Gastrocnemius medialis (tissue), 4 donors: ENCODE results near the gene BSPH1. TPM values are rescaled to one million over a fixed set of nuclear protein-coding genes. Genes with fewer than 3 reads are reported as not detected.
"Not testable (repeated sequence)": the region's sequence is repeated elsewhere in the genome, so short reads cannot be mapped to it uniquely, and the experiment has no call there.

Experiments used
- ATAC-seq, 2 donors: fragments of 150-250 bp; one replicate each; pipeline ENCODE4 v1.9.1; 2016
- DNase-seq, 2 donors: peaks; one replicate each; pipeline ENCODE4 v3.0.0-alpha.2; 2019
- H3K27ac ChIP-seq, 4 donors: fragments of 200-600 bp; sonication (generic); 1 replicate in 1 of 4; 2 replicates in 3 of 4; pipeline ENCODE4 v1.5.1; 2016 to 2018; ENCODE audit warnings: mild to moderate bottlenecking in 2 of 4, moderate library complexity in 1 of 4
- H3K27me3 ChIP-seq, 3 donors: fragments of 200-600 bp; sonication (generic) in 2 of 3; 1 replicate in 1 of 3; 2 replicates in 2 of 3; pipeline versions ENCODE4 v1.5.1 to v1.6.0; 2016 to 2019; ENCODE audit warnings: mild to moderate bottlenecking in 1 of 3, moderate library complexity in 1 of 3
- H3K36me3 ChIP-seq, 2 donors: fragments of 200-600 bp; sonication (generic) in 1 of 2; one replicate each; pipeline ENCODE4 v1.5.1; 2017 to 2018
- H3K4me1 ChIP-seq, 2 donors: fragments of 200-600 bp; sonication (generic) in 1 of 2; one replicate each; pipeline ENCODE4 v1.5.1; 2016 to 2017; ENCODE audit warnings: mild to moderate bottlenecking in 2 of 2
- H3K4me3 ChIP-seq, 4 donors: fragments of 200-600 bp; sonication (generic) in 3 of 4; 1 replicate in 1 of 4; 2 replicates in 3 of 4; pipeline ENCODE4 v1.5.1; 2016 to 2019; ENCODE audit warnings: mild to moderate bottlenecking in 2 of 4
- H3K9me3 ChIP-seq, 3 donors: fragments of 200-600 bp; sonication (generic) in 2 of 3; 1 replicate in 1 of 3; 2 replicates in 2 of 3; pipeline ENCODE4 v1.5.1; 2016 to 2019
- POLR2A ChIP-seq, 2 donors: fragments of 450-650 bp; IDR thresholded peaks; one replicate each; pipeline ENCODE4 v1.6.1; 2017; ENCODE audit warnings: antibody characterized with exemption in 2 of 2, mild to moderate bottlenecking in 2 of 2, moderate library complexity in 2 of 2
- in situ Hi-C, 4 donors: fragments of 200-750 bp; cut with MboI; loops; one replicate each; pipeline versions ENCODE4 v1.15.0 to v1.8.0; 2017; ENCODE audit warnings: low sequenced_read_pairs in 4 of 4
- intact Hi-C: fragments of 100-400 bp; cut with DNase I; formaldehyde crosslinking; loops from one replicate; pipeline ENCODE4 v1.15.1; 2023; ENCODE audit warnings: low total_unique reads
- total RNA-seq, 4 donors: library from RNA; depleted of rRNA; stranded (reverse); fragments of >200 nt; gene quantifications; one replicate each; pipeline versions ENCODE4 v1.1.0 to v1.2.3, GENCODE V29; 2016
- TF ChIP-seq, protein P1 (sequence below), 5 experiments: fragments of 450-650 bp in 3 of 5; fragments of 200-600 bp in 2 of 5; sonication (generic) in 2 of 5; IDR thresholded peaks in 4 of 5; conservative IDR thresholded peaks in 1 of 5; 1 replicate in 4 of 5; 2 replicates in 1 of 5; pipeline ENCODE4 v1.5.1; 2016 to 2019; ENCODE audit warnings: antibody characterized with exemption in 5 of 5, mild to moderate bottlenecking in 3 of 5, moderate library complexity in 3 of 5

The BSPH1 gene
- total RNA-seq, 4 donors from 2014 or later = not detected

DNA sequence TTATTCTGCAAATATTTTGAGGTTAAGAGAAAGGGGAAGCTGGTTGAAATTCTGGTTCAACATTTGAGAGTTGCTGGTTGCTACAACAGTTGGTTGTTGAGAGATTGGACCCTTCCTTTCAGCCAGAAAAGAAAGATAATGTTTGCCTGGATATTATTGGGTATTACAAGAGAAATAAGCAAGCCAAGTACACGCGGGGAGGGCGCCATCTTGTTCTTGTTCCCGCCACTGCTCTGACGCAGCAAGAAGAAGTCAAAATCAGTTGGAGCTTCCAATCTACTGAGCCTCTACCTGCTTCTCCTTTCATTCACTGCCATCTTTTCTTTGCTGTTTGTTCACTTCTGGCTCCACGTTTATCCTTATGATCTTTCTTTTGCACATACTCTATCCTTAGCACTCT lies 18.4 kb downstream of the BSPH1 start:
- ATAC-seq (no peak), DNase-seq (no peak)
- no peaks in the 10 kb centered on the region for H3K4me1 ChIP-seq
- peaks cover 0 to 4% (median 2%) of the 10 kb centered on the region in 3 donors for H3K27me3 ChIP-seq
- no peak for TF ChIP-seq POLR2A (IDR thresholded peaks at IDR 0.05)
- TF ChIP-seq, protein P1, sequence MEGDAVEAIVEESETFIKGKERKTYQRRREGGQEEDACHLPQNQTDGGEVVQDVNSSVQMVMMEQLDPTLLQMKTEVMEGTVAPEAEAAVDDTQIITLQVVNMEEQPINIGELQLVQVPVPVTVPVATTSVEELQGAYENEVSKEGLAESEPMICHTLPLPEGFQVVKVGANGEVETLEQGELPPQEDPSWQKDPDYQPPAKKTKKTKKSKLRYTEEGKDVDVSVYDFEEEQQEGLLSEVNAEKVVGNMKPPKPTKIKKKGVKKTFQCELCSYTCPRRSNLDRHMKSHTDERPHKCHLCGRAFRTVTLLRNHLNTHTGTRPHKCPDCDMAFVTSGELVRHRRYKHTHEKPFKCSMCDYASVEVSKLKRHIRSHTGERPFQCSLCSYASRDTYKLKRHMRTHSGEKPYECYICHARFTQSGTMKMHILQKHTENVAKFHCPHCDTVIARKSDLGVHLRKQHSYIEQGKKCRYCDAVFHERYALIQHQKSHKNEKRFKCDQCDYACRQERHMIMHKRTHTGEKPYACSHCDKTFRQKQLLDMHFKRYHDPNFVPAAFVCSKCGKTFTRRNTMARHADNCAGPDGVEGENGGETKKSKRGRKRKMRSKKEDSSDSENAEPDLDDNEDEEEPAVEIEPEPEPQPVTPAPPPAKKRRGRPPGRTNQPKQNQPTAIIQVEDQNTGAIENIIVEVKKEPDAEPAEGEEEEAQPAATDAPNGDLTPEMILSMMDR (IDR thresholded peaks at IDR 0.05 in 4 of 5, conservative IDR thresholded peaks at IDR 0.05 in 1 of 5) = no peak
- in situ Hi-C loops (loop anchor here in 3 of 4 donors (25.0 kb wide), 3 partner anchors 139 to 289 kb away; partner anchors contain the start of genes CARD8 (in 2 of the 3), LIG1 (in 2 of the 3), ZNF114 (in 2 of the 3) and ZSWIM9 (in 2 of the 3)), intact Hi-C loops (no loop called here)
- no peak overlapping the region for H3K4me3 ChIP-seq
- no peaks in the 10 kb centered on the region for H3K36me3 ChIP-seq
- no peak overlapping the region for H3K27ac ChIP-seq
- H3K9me3 ChIP-seq = no peaks in the 10 kb centered on the region

DNA sequence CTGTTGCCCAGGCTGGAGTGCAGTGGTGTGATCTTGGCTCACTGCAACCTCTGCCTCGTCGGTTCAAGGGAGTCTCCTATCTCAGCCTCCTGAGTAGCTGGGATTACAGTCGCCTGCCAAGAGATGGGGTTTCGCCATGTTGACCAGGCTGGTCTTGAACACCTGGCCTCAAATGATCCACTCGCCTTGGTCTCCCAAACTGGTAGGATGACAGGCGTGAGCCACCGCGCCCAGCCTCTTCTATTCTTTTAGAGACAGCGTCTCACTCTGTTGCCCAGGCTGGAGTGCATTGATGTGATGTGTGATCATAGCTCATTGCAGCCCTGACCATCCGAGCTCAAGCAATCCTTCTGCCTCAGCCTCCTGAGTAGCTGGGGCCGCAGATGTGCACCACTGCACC lies 36.0 kb downstream of the BSPH1 start:
- DNase-seq, H3K36me3 ChIP-seq, intact Hi-C loops, H3K4me3 ChIP-seq, H3K27me3 ChIP-seq, ATAC-seq, H3K9me3 ChIP-seq, H3K27ac ChIP-seq, H3K4me1 ChIP-seq: not testable (repeated sequence)
- in situ Hi-C loops = loop anchor here in 3 of 4 donors (25.0 kb wide), 3 partner anchors 156 to 306 kb away; partner anchors contain the start of genes CARD8 (in 2 of the 3), LIG1 (in 2 of the 3), ZNF114 (in 2 of the 3) and ZSWIM9 (in 2 of the 3)

DNA sequence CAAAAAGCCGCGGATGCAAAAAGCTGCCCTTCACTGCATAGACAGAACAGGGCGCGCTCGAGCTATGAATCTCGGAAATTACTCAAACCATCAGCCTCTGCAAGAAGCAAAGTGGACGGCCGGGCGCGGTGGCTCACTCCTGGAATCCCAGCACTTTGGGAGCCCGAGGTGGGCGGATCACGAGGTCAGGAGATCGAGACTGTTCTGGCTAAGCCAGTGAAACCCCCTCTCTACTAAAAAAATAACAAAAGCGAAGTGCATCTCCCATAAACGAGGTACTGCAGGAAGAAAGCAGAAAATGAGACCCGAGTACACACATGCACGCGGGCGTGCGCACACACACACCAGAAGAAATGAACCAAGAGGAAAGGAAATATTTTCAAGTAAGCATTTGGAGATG lies 39.8 kb downstream of the BSPH1 start:
- ATAC-seq, H3K9me3 ChIP-seq, H3K36me3 ChIP-seq, intact Hi-C loops, H3K27me3 ChIP-seq, DNase-seq, H3K4me3 ChIP-seq, H3K4me1 ChIP-seq, H3K27ac ChIP-seq: not testable (repeated sequence)
- in situ Hi-C loops = loop anchor here in 3 of 4 donors (25.0 kb wide), 3 partner anchors 160 to 310 kb away; partner anchors contain the start of genes CARD8 (in 2 of the 3), LIG1 (in 2 of the 3), ZNF114 (in 2 of the 3) and ZSWIM9 (in 2 of the 3)

DNA sequence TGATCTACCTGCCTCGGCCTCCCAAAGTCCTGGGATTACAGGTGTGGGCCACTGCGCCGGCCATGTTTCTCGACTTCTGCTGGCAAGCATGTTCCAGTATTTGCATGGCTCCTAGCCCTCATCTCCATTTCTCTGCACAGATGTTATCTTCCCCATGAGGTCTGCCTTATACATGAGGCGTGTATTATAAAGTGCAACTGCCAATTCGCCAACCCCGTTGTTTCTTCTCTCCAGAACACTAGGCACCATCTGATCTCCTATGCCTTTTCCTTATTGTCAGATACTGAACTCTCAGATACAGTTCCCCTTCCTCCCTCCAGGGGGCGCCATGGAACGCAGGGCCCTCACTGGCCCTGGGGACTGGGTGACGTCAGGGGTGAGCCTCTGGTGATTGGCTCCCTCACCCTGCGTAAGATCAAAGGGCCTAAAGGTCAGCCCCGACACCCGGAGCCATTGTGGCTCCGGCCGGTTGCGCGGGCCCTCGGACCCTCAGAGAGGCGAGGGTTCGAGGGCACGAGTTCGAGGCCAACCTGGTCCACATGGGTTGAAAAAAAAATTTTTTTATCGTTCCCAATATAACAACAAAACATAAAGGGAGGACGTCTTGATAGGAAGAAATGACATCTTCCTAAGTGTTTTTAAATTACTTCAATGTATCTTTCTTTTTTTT lies 42.0 kb downstream of the BSPH1 start:
- DNase-seq = not testable (repeated sequence)
- in situ Hi-C loops = loop anchor here in 3 of 4 donors (25.0 kb wide), 3 partner anchors 162 to 312 kb away; partner anchors contain the start of genes CARD8 (in 2 of the 3), LIG1 (in 2 of the 3), ZNF114 (in 2 of the 3) and ZSWIM9 (in 2 of the 3)

DNA sequence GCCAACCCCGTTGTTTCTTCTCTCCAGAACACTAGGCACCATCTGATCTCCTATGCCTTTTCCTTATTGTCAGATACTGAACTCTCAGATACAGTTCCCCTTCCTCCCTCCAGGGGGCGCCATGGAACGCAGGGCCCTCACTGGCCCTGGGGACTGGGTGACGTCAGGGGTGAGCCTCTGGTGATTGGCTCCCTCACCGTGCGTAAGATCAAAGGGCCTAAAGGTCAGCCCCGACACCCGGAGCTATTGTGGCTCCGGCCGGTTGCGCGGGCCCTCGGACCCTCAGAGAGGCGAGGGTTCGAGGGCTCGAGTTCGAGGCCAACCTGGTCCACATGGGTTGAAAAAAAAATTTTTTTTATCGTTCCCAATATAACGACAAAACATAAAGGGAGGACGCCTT lies 63.4 kb downstream of the BSPH1 start:
- H3K36me3 ChIP-seq, intact Hi-C loops, H3K9me3 ChIP-seq, H3K27ac ChIP-seq, in situ Hi-C loops, DNase-seq, H3K27me3 ChIP-seq, H3K4me1 ChIP-seq, ATAC-seq, H3K4me3 ChIP-seq: not testable (repeated sequence)

More for the DNA sequence above, 42.0 kb downstream of the BSPH1 start:
- H3K27ac ChIP-seq, H3K27me3 ChIP-seq, H3K9me3 ChIP-seq, ATAC-seq, H3K36me3 ChIP-seq, H3K4me3 ChIP-seq, intact Hi-C loops, H3K4me1 ChIP-seq: not testable (repeated sequence)

DNA sequence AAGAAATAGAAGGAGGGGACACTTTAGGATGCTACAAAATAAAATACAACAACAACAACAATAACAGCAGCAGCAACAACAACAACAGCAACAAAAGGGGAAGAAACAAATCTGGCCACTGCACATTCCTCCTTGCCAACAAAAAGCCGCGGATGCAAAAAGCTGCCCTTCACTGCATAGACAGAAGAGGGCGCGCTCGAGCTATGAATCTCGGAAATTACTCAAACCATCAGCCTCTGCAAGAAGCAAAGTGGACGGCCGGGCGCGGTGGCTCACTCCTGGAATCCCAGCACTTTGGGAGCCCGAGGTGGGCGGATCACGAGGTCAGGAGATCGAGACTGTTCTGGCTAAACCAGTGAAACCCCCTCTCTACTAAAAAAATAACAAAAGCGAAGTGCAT lies 71.9 kb downstream of the BSPH1 start:
- H3K4me1 ChIP-seq, ATAC-seq, H3K36me3 ChIP-seq, DNase-seq, in situ Hi-C loops, H3K4me3 ChIP-seq, H3K27ac ChIP-seq, intact Hi-C loops, H3K27me3 ChIP-seq, H3K9me3 ChIP-seq: not testable (repeated sequence)
- TF ChIP-seq, protein P1 (IDR thresholded peaks at IDR 0.05 in 4 of 5, conservative IDR thresholded peaks at IDR 0.05 in 1 of 5) = peak in 2 of 5 experiments; percentile 43 to 64

Other genes with a start within 250 kb of the BSPH1 start
- 100 to 1,000 TPM; 141 to 262 (median 150) TPM for gene NOP53, start 246.6 kb downstream of the BSPH1 start, total RNA-seq
- gene SELENOW, start 213.5 kb downstream of the BSPH1 start, total RNA-seq = 1,000 to 10,000 TPM in 3 of 4 donors, 100 to 1,000 TPM in 1; 730 to 1,512 (median 1,402) TPM
- not detected for gene TPRX1, start 187.6 kb downstream of the BSPH1 start, total RNA-seq
- not detected for gene CRX, start 170.2 kb downstream of the BSPH1 start, total RNA-seq
- gene TPRX2, start 132.9 kb downstream of the BSPH1 start, total RNA-seq = not detected
- 1 to 10 TPM in 1 of 4 donors, under 1 TPM in 1, not detected in 2; 0.55 to 1.4 TPM for gene SULT2A1, start 105.9 kb downstream of the BSPH1 start, total RNA-seq
- not detected for gene ELSPBP1, start 2.5 kb upstream of the BSPH1 start, total RNA-seq
- gene CABP5, start 51.9 kb upstream of the BSPH1 start, total RNA-seq = not detected
- 10 to 100 TPM; 25.7 to 61.1 (median 51.1) TPM for gene PLA2G4C, start 118.6 kb upstream of the BSPH1 start, total RNA-seq
- 1 to 10 TPM; 3.7 to 9.2 (median 7.1) TPM for gene LIG1, start 178.2 kb upstream of the BSPH1 start, total RNA-seq
- gene ZSWIM9, start 178.5 kb upstream of the BSPH1 start, total RNA-seq = 1 to 10 TPM; 1.6 to 8.4 (median 2.8) TPM